ENCODE measurements around the gene RNASE4. TPM values are rescaled to one million over a fixed set of nuclear protein-coding genes. Genes with fewer than 3 reads are reported as not detected.
A peak's percentile ranks its signal among the peaks of the same experiment; 100 is the strongest.

RNASE4 gene
- total RNA-seq, 1 experiment from 2014 or later = 0.75 TPM

- intact Hi-C loops (cut with micrococcal nuclease; ENCODE audit: unreplicated experiment) = no loop called here
- H3K4me3 ChIP-seq (ENCODE audit: low read depth, low read length, poor library complexity, severe bottlenecking) = no peak overlapping the region
- no peaks in the 10 kb centered on the region for H3K9me3 ChIP-seq (ENCODE audit: low read depth, low read length, poor library complexity, severe bottlenecking)
- H3K27ac ChIP-seq (ENCODE audit: low read depth, low read length, poor library complexity, severe bottlenecking) = no peak overlapping the region
- H3K27me3 ChIP-seq (replicated peaks; ENCODE audit: insufficient read depth, low read depth, low read length, poor library complexity) = no peaks in the 10 kb centered on the region
- ChIA-PET CTCF (no interaction called here), POLR2A (ENCODE audit: low non-redundant PET) (no interaction called here)
- BruUV-seq (replicated peaks) = no TSS peak
- no peak for TF ChIP-seq CTCF (conservative IDR thresholded peaks at IDR 0.05; ENCODE audit: low read depth, low read length)
- TF ChIP-seq EZH2 (IDR thresholded peaks at IDR 0.05; ENCODE audit: borderline replicate concordance, low read depth, low read length, poor library complexity, severe bottlenecking) = no peak
- no peaks in the 10 kb centered on the region for H3K36me3 ChIP-seq (ENCODE audit: insufficient read depth, low read length, poor library complexity, severe bottlenecking)
- DNase-seq (ENCODE audit: low spot score) = no peak
- peaks cover 9% of the 10 kb centered on the region for H3K4me1 ChIP-seq (ENCODE audit: insufficient read depth, low read length, poor library complexity, severe bottlenecking)
Measured at GRCh38 chr14:20687362-20688166, 3.2 kb downstream of the RNASE4 start.

GRCh38 chr14:20688167-20688839 is 3.9 kb downstream of the RNASE4 start, which contains the start of gene ANG:
TSS of gene ANG (plus strand) at chr14:20688764. CDS start at chr14:20693565, 4,801 bp downstream.
- Histone ChIP-seq H3K36me3 (ENCODE audit: insufficient read depth, low read length, poor library complexity, severe bottlenecking) (no peaks in the 10 kb centered on the region), H3K27ac (ENCODE audit: low read depth, low read length, poor library complexity, severe bottlenecking) (no peak within 1 kb of the TSS), H3K27me3 (replicated peaks; ENCODE audit: insufficient read depth, low read depth, low read length, poor library complexity) (no peaks in the 10 kb centered on the region), H3K9me3 (ENCODE audit: low read depth, low read length, poor library complexity, severe bottlenecking) (no peaks in the 10 kb centered on the region), H3K4me1 (ENCODE audit: insufficient read depth, low read length, poor library complexity, severe bottlenecking) (peaks cover 9% of the 10 kb centered on the region), H3K4me3 (ENCODE audit: low read depth, low read length, poor library complexity, severe bottlenecking) (no peak within 1 kb of the TSS)
- no peak for DNase-seq (ENCODE audit: low spot score)
- TF ChIP-seq EZH2 (IDR thresholded peaks at IDR 0.05; ENCODE audit: borderline replicate concordance, low read depth, low read length, poor library complexity, severe bottlenecking) (no peak), CTCF (conservative IDR thresholded peaks at IDR 0.05; ENCODE audit: low read depth, low read length) (no peak)
- intact Hi-C loops (cut with micrococcal nuclease; ENCODE audit: unreplicated experiment) = no loop called here
- CTCF ChIA-PET = no interaction called here
- POLR2A ChIA-PET (ENCODE audit: low non-redundant PET) = no interaction called here
- no TSS peak for BruUV-seq (replicated peaks)

- POLR2A ChIA-PET (ENCODE audit: low non-redundant PET) = no interaction called here
- no TSS peak for BruUV-seq (replicated peaks)
- DNase-seq (ENCODE audit: low spot score) = peak; percentile 74
- Histone ChIP-seq H3K27ac (ENCODE audit: low read depth, low read length, poor library complexity, severe bottlenecking) (no peak overlapping the region), H3K36me3 (ENCODE audit: insufficient read depth, low read length, poor library complexity, severe bottlenecking) (no peaks in the 10 kb centered on the region), H3K27me3 (replicated peaks; ENCODE audit: insufficient read depth, low read depth, low read length, poor library complexity) (no peaks in the 10 kb centered on the region), H3K4me3 (ENCODE audit: low read depth, low read length, poor library complexity, severe bottlenecking) (no peak overlapping the region), H3K4me1 (ENCODE audit: insufficient read depth, low read length, poor library complexity, severe bottlenecking) (no peaks in the 10 kb centered on the region), H3K9me3 (ENCODE audit: low read depth, low read length, poor library complexity, severe bottlenecking) (no peaks in the 10 kb centered on the region)
- TF ChIP-seq CTCF (conservative IDR thresholded peaks at IDR 0.05; ENCODE audit: low read depth, low read length) (peak; percentile 88), EZH2 (IDR thresholded peaks at IDR 0.05; ENCODE audit: borderline replicate concordance, low read depth, low read length, poor library complexity, severe bottlenecking) (no peak)
- CTCF ChIA-PET = interaction anchor here (0.6 to 1.5 kb wide), 10 partner anchors 10 to 378 kb away, joined by 3 to 17 read pairs (median 3); no protein-coding TSS in a partner anchor
- intact Hi-C loops (cut with micrococcal nuclease; ENCODE audit: unreplicated experiment) = loop anchor here (1.0 to 10.0 kb wide), 3 partner anchors 60 to 344 kb away; partner anchors contain the start of genes RNASE13 and TPPP2
Measured at GRCh38 chr14:20690848-20691640, 6.7 kb downstream of the RNASE4 start.
